ENCODE results near the gene TBP.

DNA sequence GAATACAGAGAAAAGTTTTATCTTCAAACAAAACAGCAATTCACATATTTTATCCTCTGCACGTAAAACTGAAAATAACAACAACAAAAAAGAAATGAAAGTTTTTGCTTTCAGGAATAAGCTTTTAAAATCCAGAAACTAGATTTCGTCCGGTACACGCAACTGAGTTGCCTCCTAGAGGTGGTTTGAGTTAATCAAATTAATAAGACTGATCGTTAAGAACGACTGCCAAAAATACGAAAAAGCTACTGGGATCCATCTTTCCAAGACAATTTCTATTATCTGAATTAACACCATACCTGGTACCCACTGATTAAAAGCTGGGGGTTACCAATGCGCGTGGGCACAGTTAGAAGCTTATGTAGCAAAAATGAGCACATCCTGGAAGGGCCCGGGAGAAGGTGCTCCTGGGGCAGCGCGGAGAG, 29.6 kb downstream of the TBP start:
- no peak for TF ChIP-seq ZNF274 (IDR thresholded peaks at IDR 0.05; ENCODE audit: low read depth, low read length)
- no peak for TF ChIP-seq SUZ12 (IDR thresholded peaks at IDR 0.05; ENCODE audit: extremely low read depth, insufficient read depth, insufficient read length)
- TF ChIP-seq YY1 (IDR thresholded peaks at IDR 0.05; ENCODE audit: insufficient read depth, insufficient read length), result no peak

Measured in NT2/D1 (cell line).